Transverse colon (tissue), 4 donors: ENCODE data around the gene ARL4D. TPM values are rescaled to one million over a fixed set of nuclear protein-coding genes. Genes with fewer than 3 reads are reported as not detected.

Source experiments
- DNase-seq: peaks from one replicate; pipeline ENCODE4 v3.0.0-alpha.2; 2019
- H3K27ac ChIP-seq, 4 donors: fragments of 200-600 bp; sonication (generic); 2 replicates each; pipeline ENCODE4 v1.5.1; 2016 to 2018; ENCODE audit warnings: inconsistent platforms in 4 of 4
- H3K27me3 ChIP-seq: fragments of 200-600 bp; sonication (generic); 2 replicates; pipeline ENCODE4 v1.5.1; 2017; ENCODE audit warnings: inconsistent platforms
- H3K36me3 ChIP-seq, 4 donors: fragments of 200-600 bp; sonication (generic); 2 replicates each; pipeline ENCODE4 v1.5.1; 2017 to 2019; ENCODE audit warnings: inconsistent platforms in 4 of 4
- H3K4me1 ChIP-seq, 4 donors: fragments of 200-600 bp; sonication (generic); 2 replicates each; pipeline ENCODE4 v1.5.1; 2017 to 2020; ENCODE audit warnings: inconsistent platforms in 4 of 4
- H3K4me3 ChIP-seq, 4 donors: fragments of 200-600 bp; sonication (generic); 1 replicate in 1 of 4; 2 replicates in 3 of 4; pipeline versions ENCODE4 v1.5.1 to v1.6.1; 2017 to 2019; ENCODE audit warnings: inconsistent platforms in 4 of 4
- H3K9me3 ChIP-seq, 2 donors: fragments of 200-600 bp; sonication (generic); 2 replicates each; pipeline ENCODE4 v1.5.1; 2017 to 2019; ENCODE audit warnings: inconsistent platforms in 2 of 2
- EP300 ChIP-seq: sonication (generic); formaldehyde crosslinking; IDR thresholded peaks from one replicate; pipeline ENCODE4 v1.6.1; 2017; ENCODE audit warnings: antibody characterized with exemption, low read depth
- POLR2A ChIP-seq: fragments of 450-650 bp; IDR thresholded peaks from one replicate; pipeline ENCODE4 v1.6.1; 2016; ENCODE audit warnings: antibody characterized with exemption, mild to moderate bottlenecking, moderate library complexity
- POLR2AphosphoS5 ChIP-seq, 3 donors: sonication (generic); formaldehyde crosslinking; IDR thresholded peaks; one replicate each; pipeline ENCODE4 v1.6.1; 2016; ENCODE audit warnings: antibody characterized with exemption in 3 of 3
- WGBS, 2 donors: methylation state at CpG; one replicate each; pipeline ENCODE4 v1.1.5; 2018; ENCODE audit warnings: low coverage in 1 of 2; 5-methylcytosine and 5-hydroxymethylcytosine counted together
- in situ Hi-C, 4 donors: fragments of 200-750 bp; cut with MboI; loops; one replicate each; pipeline versions ENCODE4 v1.15.0 to v1.15.1; 2017; ENCODE audit warnings: low sequenced_read_pairs in 3 of 4, low pct_ligation_motif_present in 1 of 4, low pct_unique_long_range_greater_than_20kb in 1 of 4
- intact Hi-C: fragments of 100-400 bp; cut with DNase I; formaldehyde crosslinking; loops from one replicate; pipeline ENCODE4 v1.15.1; 2023; ENCODE audit warnings: low total_unique reads
- total RNA-seq, 4 donors: library from RNA; depleted of rRNA; stranded (reverse); fragments of >200 nt; gene quantifications; one replicate each; pipeline ENCODE4 v1.1.0, GENCODE V29; 2016
- TF ChIP-seq, protein P1 (sequence below), 5 experiments: fragments of 200-600 bp in 3 of 5; fragments of 450-650 bp in 2 of 5; sonication (generic) in 3 of 5; IDR thresholded peaks; 1 replicate in 2 of 5; 2 replicates in 3 of 5; pipeline ENCODE4 v1.5.1; 2016 to 2017; ENCODE audit warnings: antibody characterized with exemption in 5 of 5, inconsistent platforms in 3 of 5, mild to moderate bottlenecking in 2 of 5, moderate library complexity in 1 of 5

The ARL4D gene
- total RNA-seq, 4 donors from 2014 or later = 6.7 to 29.5 (median 8.8) TPM

DNA sequence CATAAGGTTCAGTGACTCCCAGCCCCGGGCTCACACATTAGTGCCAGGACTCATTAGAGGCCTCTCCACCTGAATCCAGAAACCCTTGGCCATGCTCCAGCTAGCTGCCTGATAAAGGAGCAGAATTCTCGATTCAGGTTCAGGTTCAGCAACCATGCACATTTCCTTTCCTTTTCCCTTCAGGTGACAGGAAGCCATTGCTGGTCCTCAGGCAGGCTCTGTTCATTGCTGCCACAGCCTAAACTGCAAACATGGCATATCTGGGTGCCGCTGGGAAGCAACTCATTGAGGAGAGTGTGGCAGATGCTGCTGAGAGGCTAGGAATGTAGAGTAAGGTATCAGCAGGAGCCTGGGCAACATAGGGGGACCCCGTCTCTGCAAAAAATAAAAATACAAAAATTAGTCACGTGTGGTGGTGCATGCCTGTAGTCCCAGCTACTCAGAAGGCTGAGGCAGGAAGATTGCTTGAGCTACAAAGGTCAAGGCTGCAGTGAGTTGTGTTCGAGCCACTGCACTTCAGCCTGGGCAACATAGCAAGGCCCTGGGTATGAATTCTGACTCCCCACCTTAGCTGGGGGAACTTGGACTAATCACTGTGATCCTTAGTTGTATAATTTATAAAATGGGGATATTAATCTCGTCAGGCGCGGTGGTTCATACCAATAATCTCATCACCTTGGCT, 28.7 kb downstream of the ARL4D start:
- TF ChIP-seq EP300 (no peak), POLR2AphosphoS5 (IDR thresholded peaks at IDR 0.05) (no peak), POLR2A (no peak)
- TF ChIP-seq, protein P1, sequence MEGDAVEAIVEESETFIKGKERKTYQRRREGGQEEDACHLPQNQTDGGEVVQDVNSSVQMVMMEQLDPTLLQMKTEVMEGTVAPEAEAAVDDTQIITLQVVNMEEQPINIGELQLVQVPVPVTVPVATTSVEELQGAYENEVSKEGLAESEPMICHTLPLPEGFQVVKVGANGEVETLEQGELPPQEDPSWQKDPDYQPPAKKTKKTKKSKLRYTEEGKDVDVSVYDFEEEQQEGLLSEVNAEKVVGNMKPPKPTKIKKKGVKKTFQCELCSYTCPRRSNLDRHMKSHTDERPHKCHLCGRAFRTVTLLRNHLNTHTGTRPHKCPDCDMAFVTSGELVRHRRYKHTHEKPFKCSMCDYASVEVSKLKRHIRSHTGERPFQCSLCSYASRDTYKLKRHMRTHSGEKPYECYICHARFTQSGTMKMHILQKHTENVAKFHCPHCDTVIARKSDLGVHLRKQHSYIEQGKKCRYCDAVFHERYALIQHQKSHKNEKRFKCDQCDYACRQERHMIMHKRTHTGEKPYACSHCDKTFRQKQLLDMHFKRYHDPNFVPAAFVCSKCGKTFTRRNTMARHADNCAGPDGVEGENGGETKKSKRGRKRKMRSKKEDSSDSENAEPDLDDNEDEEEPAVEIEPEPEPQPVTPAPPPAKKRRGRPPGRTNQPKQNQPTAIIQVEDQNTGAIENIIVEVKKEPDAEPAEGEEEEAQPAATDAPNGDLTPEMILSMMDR (IDR thresholded peaks at IDR 0.05) = no peak
- Histone ChIP-seq H3K27ac (no peak overlapping the region), H3K9me3 (no peaks in the 10 kb centered on the region), H3K4me3 (no peak overlapping the region), H3K27me3 (peaks cover 15% of the 10 kb centered on the region), H3K4me1 (peaks cover 0 to 5% (median 0%) of the 10 kb centered on the region in 4 donors), H3K36me3 (no peaks in the 10 kb centered on the region)
- no peak for DNase-seq
- 57 to 78% methylated on average over 1 to 9 of the region's 9 CpGs for WGBS, 2 donors
- in situ Hi-C loops = no loop called here
- intact Hi-C loops = no loop called here

- Histone ChIP-seq H3K9me3 (no peaks in the 10 kb centered on the region), H3K27ac (no peak overlapping the region), H3K4me1 (peaks cover 0 to 5% (median 0%) of the 10 kb centered on the region in 4 donors), H3K36me3 (no peaks in the 10 kb centered on the region), H3K4me3 (no peak overlapping the region), H3K27me3 (peaks cover 10% of the 10 kb centered on the region)
- intact Hi-C loops (no loop called here), in situ Hi-C loops (no loop called here)
- no peak for TF ChIP-seq EP300
- TF ChIP-seq, protein P1 (IDR thresholded peaks at IDR 0.05) = peak in 2 of 5 experiments; percentile 10 to 29
- TF ChIP-seq POLR2A = no peak
- DNase-seq = no peak
- WGBS, 2 donors = 68 to 74% methylated on average over 5 of the region's 5 CpGs
Observed at GRCh38 chr17:43428524-43428923, 29.7 kb downstream of the ARL4D start.

GRCh38 chr17:43430936-43431713, 32.3 kb downstream of the ARL4D start:
- Histone ChIP-seq H3K9me3 (no peaks in the 10 kb centered on the region), H3K36me3 (no peaks in the 10 kb centered on the region), H3K27ac (no peak overlapping the region), H3K4me1 (peaks cover 0 to 5% (median 0%) of the 10 kb centered on the region in 4 donors), H3K4me3 (no peak overlapping the region), H3K27me3 (no peaks in the 10 kb centered on the region)
- 57 to 72% methylated on average over 1 to 6 of the region's 6 CpGs for WGBS, 2 donors
- in situ Hi-C loops (no loop called here), intact Hi-C loops (loop anchor here (5.0 kb wide), 1 partner anchor 51 kb away; the partner anchor contains the start of gene DHX8)
- TF ChIP-seq EP300 (no peak), POLR2A (no peak), POLR2AphosphoS5 (IDR thresholded peaks at IDR 0.05) (no peak)
- TF ChIP-seq, protein P1 (IDR thresholded peaks at IDR 0.05) = no peak
- no peak for DNase-seq

- no peaks in the 10 kb centered on the region for H3K36me3 ChIP-seq
- DNase-seq = no peak
- H3K4me1 ChIP-seq = peaks cover 0 to 5% (median 0%) of the 10 kb centered on the region in 4 donors
- no peaks in the 10 kb centered on the region for H3K9me3 ChIP-seq
- H3K27me3 ChIP-seq = no peaks in the 10 kb centered on the region
- TF ChIP-seq, protein P1 (IDR thresholded peaks at IDR 0.05) = no peak
- TF ChIP-seq POLR2A (no peak), POLR2AphosphoS5 (IDR thresholded peaks at IDR 0.05) (no peak), EP300 (no peak)
- no peak overlapping the region for H3K4me3 ChIP-seq
- in situ Hi-C loops = no loop called here
- 68 to 71% methylated on average over 8 to 9 of the region's 9 CpGs for WGBS, 2 donors
- H3K27ac ChIP-seq = no peak overlapping the region
- intact Hi-C loops = loop anchor here (5.0 kb wide), 1 partner anchor 50 kb away; the partner anchor contains the start of gene DHX8
Observed at GRCh38 chr17:43431714-43432523, 33.1 kb downstream of the ARL4D start.
